Right atrium auricular region (tissue), 2 donors: ENCODE results near the gene CSTPP1. TPM values are rescaled to one million over a fixed set of nuclear protein-coding genes. Genes with fewer than 3 reads are reported as not detected.

Source experiments
- DNase-seq: peaks from one replicate; pipeline ENCODE4 v3.0.0-alpha.2; 2019; ENCODE audit warnings: low spot score
- H3K27ac ChIP-seq, 2 donors: fragments of 200-600 bp; sonication (generic); 1 replicate in 1 of 2; 2 replicates in 1 of 2; pipeline ENCODE4 v1.5.1; 2016 to 2019
- H3K27me3 ChIP-seq, 2 donors: fragments of 200-600 bp; sonication (generic); one replicate each; pipeline versions ENCODE4 v1.5.1 to v1.6.0; 2017 to 2019
- H3K36me3 ChIP-seq: fragments of 200-600 bp; sonication (generic); one replicate; pipeline ENCODE4 v1.5.1; 2016
- H3K4me1 ChIP-seq, 2 donors: fragments of 200-600 bp; sonication (generic); one replicate each; pipeline versions ENCODE4 v1.5.1 to v1.6.0; 2017 to 2019
- H3K4me3 ChIP-seq, 2 donors: fragments of 200-600 bp; sonication (generic); 1 replicate in 1 of 2; 2 replicates in 1 of 2; pipeline ENCODE4 v1.5.1; 2017 to 2019; ENCODE audit warnings: mild to moderate bottlenecking in 1 of 2, moderate library complexity in 1 of 2
- H3K9me3 ChIP-seq, 2 donors: fragments of 200-600 bp; sonication (generic); one replicate each; pipeline ENCODE4 v1.5.1; 2019
- total RNA-seq, 2 donors: library from RNA; depleted of rRNA; stranded (reverse); fragments of >200 nt; gene quantifications; one replicate each; pipeline ENCODE4 v1.1.0, GENCODE V29; 2016
- TF ChIP-seq, protein P1 (sequence below), 2 donors: fragments of 200-600 bp; sonication (generic); IDR thresholded peaks; one replicate each; pipeline ENCODE4 v1.5.1; 2019; ENCODE audit warnings: antibody characterized with exemption in 2 of 2

Gene CSTPP1
- total RNA-seq, 2 donors from 2014 or later = 8.1 to 14.0 TPM

DNA sequence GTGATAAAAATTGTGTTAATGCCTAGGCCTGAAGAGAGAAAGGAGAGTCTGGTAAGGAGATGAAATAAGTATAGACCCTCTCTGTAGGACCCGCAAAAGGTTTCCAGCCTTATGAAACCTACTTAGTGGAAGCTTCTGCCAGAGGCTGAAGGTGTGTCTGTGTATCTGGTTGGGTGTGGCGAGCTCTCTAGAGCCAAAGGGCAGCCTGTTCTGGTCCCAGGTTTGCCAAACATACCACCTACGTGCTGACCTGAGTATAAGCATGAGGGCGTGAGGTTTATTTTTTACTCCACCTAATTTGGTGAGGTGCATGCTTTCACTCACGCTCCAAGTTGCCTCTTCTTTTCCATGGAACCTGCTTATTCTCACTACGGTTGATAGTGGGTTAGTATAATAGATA is 5.6 kb downstream of the CSTPP1 start:
- H3K4me3 ChIP-seq = no peak overlapping the region
- H3K9me3 ChIP-seq = no peaks in the 10 kb centered on the region
- no peak overlapping the region for H3K27ac ChIP-seq
- TF ChIP-seq, protein P1, sequence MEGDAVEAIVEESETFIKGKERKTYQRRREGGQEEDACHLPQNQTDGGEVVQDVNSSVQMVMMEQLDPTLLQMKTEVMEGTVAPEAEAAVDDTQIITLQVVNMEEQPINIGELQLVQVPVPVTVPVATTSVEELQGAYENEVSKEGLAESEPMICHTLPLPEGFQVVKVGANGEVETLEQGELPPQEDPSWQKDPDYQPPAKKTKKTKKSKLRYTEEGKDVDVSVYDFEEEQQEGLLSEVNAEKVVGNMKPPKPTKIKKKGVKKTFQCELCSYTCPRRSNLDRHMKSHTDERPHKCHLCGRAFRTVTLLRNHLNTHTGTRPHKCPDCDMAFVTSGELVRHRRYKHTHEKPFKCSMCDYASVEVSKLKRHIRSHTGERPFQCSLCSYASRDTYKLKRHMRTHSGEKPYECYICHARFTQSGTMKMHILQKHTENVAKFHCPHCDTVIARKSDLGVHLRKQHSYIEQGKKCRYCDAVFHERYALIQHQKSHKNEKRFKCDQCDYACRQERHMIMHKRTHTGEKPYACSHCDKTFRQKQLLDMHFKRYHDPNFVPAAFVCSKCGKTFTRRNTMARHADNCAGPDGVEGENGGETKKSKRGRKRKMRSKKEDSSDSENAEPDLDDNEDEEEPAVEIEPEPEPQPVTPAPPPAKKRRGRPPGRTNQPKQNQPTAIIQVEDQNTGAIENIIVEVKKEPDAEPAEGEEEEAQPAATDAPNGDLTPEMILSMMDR (IDR thresholded peaks at IDR 0.05) = no peak
- H3K4me1 ChIP-seq = peaks cover 0 to 4% of the 10 kb centered on the region in 2 donors
- H3K36me3 ChIP-seq = no peaks in the 10 kb centered on the region
- no peaks in the 10 kb centered on the region for H3K27me3 ChIP-seq
- no peak for DNase-seq

DNA sequence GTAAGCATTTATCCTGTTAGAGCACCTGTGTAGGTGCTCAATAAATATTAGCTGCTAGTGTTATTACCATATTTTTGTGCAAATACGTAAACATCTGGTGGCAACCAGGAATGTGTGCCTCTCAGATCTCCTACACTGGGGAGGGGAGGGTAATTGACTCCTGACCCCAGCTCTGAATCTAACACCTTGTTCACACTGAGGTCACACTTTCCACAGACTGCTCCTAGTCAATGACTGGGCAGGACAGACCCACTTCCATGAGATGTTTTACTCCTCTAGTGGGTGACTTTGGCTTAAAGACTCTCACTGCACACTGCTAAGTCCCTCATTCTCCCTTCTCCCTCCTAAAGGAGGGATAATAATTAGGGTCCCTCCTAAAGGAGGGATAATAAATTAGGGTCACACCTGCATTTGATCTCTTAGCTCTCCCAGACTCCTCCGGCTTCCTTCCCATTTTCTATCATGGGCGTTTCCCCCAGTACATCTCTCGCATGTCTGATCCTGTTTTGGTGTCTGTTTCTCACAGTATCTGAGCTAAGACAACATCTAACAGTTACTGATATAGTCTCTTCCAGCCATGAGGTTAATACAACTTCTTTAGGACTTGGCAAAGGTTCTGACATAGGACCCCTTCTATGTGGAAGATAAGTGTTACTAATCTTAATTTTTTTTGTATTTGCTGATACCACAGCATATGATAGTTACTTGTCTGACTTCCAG is 8.0 kb downstream of the CSTPP1 start:
- Histone ChIP-seq H3K36me3 (no peaks in the 10 kb centered on the region), H3K27me3 (no peaks in the 10 kb centered on the region), H3K9me3 (no peaks in the 10 kb centered on the region), H3K27ac (no peak overlapping the region), H3K4me3 (no peak overlapping the region), H3K4me1 (no peaks in the 10 kb centered on the region)
- TF ChIP-seq, protein P1 (IDR thresholded peaks at IDR 0.05) = no peak
- no peak for DNase-seq

DNA sequence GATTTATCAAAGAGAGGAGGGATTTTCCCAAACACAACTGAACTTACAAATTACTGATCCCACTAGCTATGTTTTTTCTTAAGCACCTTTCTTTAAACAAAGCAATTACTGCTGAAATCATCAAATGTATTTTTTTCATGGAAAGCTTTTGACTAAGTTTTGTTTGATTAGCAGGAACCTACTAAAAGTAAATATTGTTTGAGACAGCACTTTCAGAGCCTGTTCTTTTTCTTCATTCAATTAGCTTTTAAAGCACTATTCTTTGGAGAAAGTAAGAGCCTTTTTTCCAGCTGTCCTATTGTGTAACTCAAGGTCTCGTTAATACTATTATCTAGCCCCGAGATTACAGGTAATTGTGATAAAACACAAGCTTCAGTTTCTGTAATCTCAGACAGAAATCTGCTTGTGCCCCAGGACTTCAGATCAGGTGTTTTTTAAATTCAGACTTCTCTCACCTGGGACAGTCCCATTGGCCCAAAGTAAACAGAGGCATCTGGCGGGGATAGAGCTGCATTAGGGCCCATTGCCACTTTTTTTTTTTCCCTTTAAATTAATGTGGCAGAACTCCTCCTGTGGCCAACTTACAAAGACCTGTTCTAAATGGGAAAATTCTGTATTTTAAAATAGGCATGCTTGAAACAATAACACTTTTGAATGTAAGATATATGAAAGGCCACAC is 11.0 kb downstream of the CSTPP1 start:
- TF ChIP-seq, protein P1 (IDR thresholded peaks at IDR 0.05) = no peak
- no peak overlapping the region for H3K27ac ChIP-seq
- H3K27me3 ChIP-seq = no peaks in the 10 kb centered on the region

DNA sequence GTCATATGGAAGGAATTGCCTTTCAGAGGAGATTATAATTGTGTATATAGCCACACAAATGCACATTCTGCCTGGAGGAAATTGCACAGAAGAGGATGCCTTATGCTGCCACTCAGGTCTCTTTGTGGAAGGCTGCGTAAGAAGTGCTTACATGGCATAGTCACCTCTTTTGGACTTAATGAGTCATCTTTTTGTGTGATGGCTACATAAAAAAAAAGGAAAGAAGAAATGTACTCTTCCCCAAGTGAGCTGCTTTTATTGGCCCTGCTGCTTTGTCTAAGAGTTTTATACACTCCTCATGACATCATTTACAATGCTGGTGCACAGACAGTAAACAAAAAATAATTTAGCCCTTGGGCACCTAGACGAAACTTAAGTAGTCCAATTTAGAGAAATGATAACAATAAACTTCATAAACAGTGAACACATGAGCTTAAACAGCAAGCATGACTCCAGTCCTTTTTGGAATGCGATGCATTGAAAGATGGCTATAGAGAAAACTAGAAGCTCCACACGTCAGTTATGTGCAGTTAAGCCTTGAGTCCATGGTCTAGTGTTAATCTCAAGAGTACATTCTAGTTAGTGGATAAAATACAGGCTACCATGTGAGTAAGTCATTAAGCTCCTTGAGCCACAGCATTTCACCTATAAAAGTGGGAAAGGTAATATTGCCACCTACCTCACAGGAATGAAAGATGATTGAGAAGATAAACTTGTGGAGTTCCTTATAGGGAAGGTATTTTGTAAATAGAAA is 12.0 kb downstream of the CSTPP1 start:
- TF ChIP-seq, protein P1 (IDR thresholded peaks at IDR 0.05) = no peak
- DNase-seq = no peak

More for the DNA sequence above, 11.0 kb downstream of the CSTPP1 start:
- Histone ChIP-seq H3K36me3 (no peaks in the 10 kb centered on the region), H3K9me3 (no peaks in the 10 kb centered on the region), H3K4me1 (no peaks in the 10 kb centered on the region), H3K4me3 (no peak overlapping the region)
- no peak for DNase-seq

DNA sequence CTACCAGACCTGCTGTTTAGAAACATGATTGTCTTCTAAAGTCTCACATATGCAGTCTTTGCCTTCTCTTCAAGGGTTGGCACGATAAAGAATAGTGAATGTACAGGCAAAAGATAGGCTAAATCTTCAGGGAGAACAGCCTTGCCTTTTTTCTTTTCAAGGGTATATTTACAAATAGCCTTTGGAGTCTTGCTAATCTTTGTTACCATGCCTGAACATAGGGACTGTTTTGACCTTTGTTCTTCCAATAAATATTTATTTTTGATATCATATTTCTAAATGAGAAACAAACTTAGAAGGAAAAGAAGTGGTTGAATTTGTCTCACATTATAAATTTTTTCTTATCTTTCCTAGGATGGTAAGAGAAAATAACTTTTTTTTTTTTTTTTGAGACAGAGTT is 12.7 kb downstream of the CSTPP1 start:
- no peaks in the 10 kb centered on the region for H3K9me3 ChIP-seq
- no peak overlapping the region for H3K4me3 ChIP-seq
- TF ChIP-seq, protein P1 (IDR thresholded peaks at IDR 0.05) = no peak
- H3K4me1 ChIP-seq = no peaks in the 10 kb centered on the region
- H3K27ac ChIP-seq = no peak overlapping the region
- DNase-seq = no peak
- H3K36me3 ChIP-seq = no peaks in the 10 kb centered on the region
- H3K27me3 ChIP-seq = no peaks in the 10 kb centered on the region

More for the DNA sequence above, 12.0 kb downstream of the CSTPP1 start:
- Histone ChIP-seq H3K4me1 (no peaks in the 10 kb centered on the region), H3K36me3 (no peaks in the 10 kb centered on the region), H3K4me3 (no peak overlapping the region), H3K27ac (no peak overlapping the region), H3K9me3 (no peaks in the 10 kb centered on the region), H3K27me3 (no peaks in the 10 kb centered on the region)
